IPS-15b (cell line): ENCODE measurements around the gene NANOS1.
"Not testable (repeated sequence)": the region's sequence is repeated elsewhere in the genome, so short reads cannot be mapped to it uniquely, and the experiment has no call there.

Experiments used
- H3K27me3 ChIP-seq: one replicate; pipeline ENCODE4 v1.6.1; 2013; ENCODE audit warnings: low read length; ENCODE audit not compliant: control insufficient read depth, insufficient read depth
- H3K36me3 ChIP-seq: one replicate; pipeline ENCODE4 v1.6.1; 2013; ENCODE audit warnings: low read length; ENCODE audit not compliant: control insufficient read depth, insufficient read depth
- H3K4me1 ChIP-seq: one replicate; pipeline ENCODE4 v1.6.1; 2013; ENCODE audit warnings: mild to moderate bottlenecking, low read length; ENCODE audit not compliant: control insufficient read depth, insufficient read depth
- H3K4me3 ChIP-seq: one replicate; pipeline ENCODE4 v1.5.1; 2013; ENCODE audit warnings: low read depth, low read length
- H3K9ac ChIP-seq: one replicate; pipeline ENCODE4 v1.6.1; 2013; ENCODE audit warnings: low read depth, mild to moderate bottlenecking, low read length
- H3K9me3 ChIP-seq: one replicate; pipeline ENCODE4 v1.6.1; 2013; ENCODE audit warnings: mild to moderate bottlenecking, low read length; ENCODE audit not compliant: control insufficient read depth, insufficient read depth

NANOS1 gene

DNA sequence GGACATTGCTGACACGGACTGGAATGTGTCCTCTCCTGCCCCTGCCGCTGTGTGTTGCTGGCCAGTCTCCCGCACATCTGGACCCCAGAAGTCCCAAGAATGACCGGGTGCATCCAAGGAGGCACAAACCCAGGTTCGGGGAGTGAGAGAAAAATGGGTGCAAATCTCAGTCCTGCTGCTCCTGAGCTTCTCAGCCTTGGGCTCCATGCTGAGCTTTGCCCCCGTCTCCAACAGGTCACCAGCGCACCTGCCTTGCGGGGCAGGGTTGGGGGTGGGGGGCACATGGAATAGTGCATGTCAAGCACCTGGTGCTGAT is 6.0 kb upstream of the NANOS1 start:
- H3K36me3 ChIP-seq = no peaks in the 10 kb centered on the region
- no peaks in the 10 kb centered on the region for H3K27me3 ChIP-seq
- peaks cover 10% of the 10 kb centered on the region for H3K4me1 ChIP-seq
- H3K4me3 ChIP-seq = no peak overlapping the region
- H3K9me3 ChIP-seq = no peaks in the 10 kb centered on the region
- H3K9ac ChIP-seq = no peak overlapping the region

DNA sequence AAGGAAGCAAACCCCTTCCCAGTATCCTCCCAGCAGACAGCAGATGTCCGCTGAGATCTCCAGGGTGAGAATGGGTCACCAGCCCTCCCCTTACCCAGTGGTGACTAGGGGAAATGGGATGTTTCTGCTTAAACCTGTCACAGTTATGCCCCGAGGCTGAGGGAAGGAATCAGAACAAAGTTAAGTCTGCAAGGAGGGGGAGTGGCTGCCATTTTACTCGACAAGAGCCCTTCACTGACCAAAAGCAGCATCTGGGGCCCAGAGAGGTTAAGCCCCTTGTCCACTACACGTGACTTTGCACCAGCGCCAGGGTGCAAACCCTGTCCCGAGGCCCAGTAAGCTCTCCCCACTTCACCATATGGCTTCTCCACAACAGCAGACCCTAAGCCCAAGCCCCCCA is 4.6 kb upstream of the NANOS1 start:
- Histone ChIP-seq H3K27me3 (no peaks in the 10 kb centered on the region), H3K36me3 (no peaks in the 10 kb centered on the region), H3K9ac (no peak overlapping the region), H3K4me3 (no peak overlapping the region), H3K4me1 (peaks cover 10% of the 10 kb centered on the region), H3K9me3 (no peaks in the 10 kb centered on the region)

DNA sequence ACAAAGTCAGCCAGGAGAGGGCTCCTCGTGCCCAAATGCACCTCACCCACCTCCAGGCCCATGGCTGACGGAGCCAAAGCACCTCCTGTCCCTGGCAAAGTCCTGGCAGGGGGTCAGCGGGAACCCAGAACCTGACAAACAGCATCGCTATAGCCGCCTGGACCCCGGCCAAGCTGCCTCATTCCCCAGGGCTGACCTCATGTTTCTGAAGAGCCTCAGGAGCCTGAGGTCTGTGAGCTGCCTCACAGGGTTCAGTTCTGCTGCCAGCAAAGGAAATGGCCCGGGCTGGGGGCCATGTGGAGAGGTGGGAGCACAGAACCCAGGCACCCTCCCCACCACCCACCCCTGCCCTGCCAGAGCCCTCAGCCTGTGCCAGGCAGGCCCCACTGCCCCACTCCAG is 4.2 kb upstream of the NANOS1 start:
- H3K27me3 ChIP-seq = no peaks in the 10 kb centered on the region
- no peaks in the 10 kb centered on the region for H3K9me3 ChIP-seq
- no peak overlapping the region for H3K9ac ChIP-seq
- no peak overlapping the region for H3K4me3 ChIP-seq
- H3K4me1 ChIP-seq = peaks cover 10% of the 10 kb centered on the region
- no peaks in the 10 kb centered on the region for H3K36me3 ChIP-seq

DNA sequence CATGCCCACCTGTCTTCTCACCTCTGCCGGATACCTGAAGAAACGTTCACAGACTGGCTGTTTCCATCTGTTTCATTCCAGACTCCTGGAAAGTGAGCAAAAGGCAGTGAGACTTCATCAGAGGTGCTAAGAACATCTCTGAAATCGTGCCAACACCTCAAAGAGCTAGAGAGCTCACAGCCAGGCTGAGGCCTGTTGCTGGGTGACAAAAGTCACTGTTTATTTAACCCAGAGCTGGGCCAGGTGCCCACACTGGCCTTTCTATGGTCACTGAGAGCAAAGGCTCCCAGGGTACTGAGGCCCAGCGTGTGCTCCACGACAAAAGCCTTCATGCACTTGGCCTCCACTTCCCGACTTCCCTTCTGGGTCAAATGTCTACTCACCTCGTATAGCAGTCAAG is 3.7 kb upstream of the NANOS1 start:
- Histone ChIP-seq H3K4me1 (peaks cover 11% of the 10 kb centered on the region), H3K9ac (no peak overlapping the region), H3K36me3 (no peaks in the 10 kb centered on the region), H3K27me3 (no peaks in the 10 kb centered on the region), H3K9me3 (no peaks in the 10 kb centered on the region), H3K4me3 (no peak overlapping the region)

DNA sequence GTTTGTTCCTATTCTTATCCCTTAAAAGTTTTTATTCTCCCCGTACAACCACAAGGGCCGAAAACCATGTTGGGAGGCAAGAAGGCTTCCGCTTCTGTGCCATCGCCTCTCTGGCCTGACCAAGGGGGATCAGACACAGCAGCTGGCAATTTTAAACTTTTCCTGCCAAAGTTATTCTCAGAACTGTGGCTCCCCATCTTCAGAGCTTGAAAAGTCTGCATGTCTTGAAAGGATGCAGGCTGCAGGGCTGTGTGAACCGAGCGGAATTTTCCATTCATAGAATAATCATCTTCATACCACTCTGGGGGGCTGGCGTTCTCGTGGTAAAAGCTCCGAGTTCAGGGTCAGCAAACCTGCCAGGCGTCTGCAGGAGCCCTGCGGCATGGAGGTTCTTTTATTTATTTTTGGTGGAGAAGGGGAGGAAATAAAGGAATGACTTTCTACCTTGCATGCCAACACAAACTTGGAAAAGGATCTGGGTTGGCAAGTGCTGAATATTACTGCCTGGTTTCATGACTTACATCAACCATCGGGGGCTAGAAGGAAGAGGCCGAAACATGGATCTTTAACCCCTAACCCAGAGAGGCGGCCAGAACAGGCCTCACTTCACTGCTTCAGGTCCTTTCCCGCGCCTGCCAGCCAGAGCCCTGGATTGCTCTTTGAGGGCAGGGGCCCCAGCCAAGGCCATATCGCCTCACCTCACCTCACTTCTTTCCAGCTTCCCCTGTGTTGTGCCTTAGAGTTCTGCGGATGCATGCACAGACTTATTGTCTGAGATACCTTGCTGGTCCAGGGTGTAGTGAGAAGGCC is 3.0 kb upstream of the NANOS1 start:
- Histone ChIP-seq H3K9ac (no peak overlapping the region), H3K36me3 (no peaks in the 10 kb centered on the region), H3K9me3 (no peaks in the 10 kb centered on the region), H3K4me3 (no peak overlapping the region), H3K4me1 (peaks cover 12% of the 10 kb centered on the region), H3K27me3 (no peaks in the 10 kb centered on the region)

DNA sequence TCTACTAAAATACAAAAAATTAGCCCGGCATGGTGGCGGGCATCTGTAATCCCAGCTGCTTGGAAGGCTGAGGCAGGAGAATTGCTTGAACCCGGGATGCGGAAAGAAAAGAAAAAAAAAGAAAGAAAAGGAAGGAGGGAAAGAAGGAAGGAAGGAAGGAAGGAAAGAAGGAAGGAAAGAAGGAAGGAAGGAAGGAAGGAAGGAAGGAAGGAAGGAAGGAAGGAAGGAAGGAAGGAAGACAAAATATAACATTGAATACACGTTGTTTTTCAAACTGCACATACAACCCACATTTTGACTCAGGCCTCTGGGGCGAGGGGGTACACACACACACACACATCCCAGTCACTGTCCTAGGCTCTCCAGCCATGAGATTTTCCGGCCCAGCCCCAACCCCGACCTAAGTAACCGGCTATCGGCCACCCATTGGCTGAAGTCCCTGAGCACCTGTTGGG is 1.0 kb upstream of the NANOS1 start:
- H3K9me3 ChIP-seq, H3K4me1 ChIP-seq, H3K36me3 ChIP-seq, H3K9ac ChIP-seq, H3K27me3 ChIP-seq: not testable (repeated sequence)
- peak overlapping the region; percentile 63 for H3K4me3 ChIP-seq

DNA sequence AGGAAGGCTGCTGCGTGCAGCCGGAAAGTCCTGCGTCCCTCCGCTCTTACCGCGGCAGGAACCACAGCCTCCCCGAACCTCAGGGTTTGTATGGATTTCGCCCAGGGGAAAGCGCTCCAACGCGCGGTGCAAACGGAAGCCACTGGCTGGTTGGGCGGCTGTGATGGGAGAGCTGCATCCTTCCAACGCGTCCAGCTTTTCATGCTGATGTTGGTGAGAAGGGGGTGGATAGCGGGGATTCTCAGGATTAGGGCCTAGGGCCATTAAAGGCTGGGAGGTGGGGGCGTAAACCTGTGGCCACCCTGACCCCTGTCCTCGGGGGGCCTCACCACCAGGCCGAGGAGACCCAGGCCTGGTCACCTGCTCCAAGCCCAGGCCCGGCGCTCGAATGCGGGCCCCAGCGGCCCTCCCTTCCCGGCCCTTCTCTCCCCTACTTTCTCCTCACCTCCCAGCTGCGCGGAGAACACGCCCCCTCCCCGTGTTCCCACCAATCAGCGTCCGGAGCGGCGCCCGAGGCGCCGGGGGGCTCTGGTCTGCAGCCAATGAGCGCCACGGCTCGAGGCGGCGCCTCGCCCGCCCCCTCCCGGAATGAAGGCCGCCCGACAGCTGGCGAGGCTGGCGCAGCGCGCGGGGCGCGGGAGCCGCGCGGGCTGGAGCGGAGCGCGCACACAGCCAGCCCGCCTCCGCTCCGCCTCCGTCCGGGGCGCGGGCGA is 458 bp upstream of the NANOS1 start:
- H3K4me1 ChIP-seq = peaks cover 4% of the 10 kb centered on the region
- H3K9ac ChIP-seq = no peak overlapping the region
- H3K27me3 ChIP-seq = no peaks in the 10 kb centered on the region
- H3K9me3 ChIP-seq = no peaks in the 10 kb centered on the region
- peaks cover 4% of the 10 kb centered on the region for H3K36me3 ChIP-seq
- H3K4me3 ChIP-seq = peak overlapping the region; percentile 63

DNA sequence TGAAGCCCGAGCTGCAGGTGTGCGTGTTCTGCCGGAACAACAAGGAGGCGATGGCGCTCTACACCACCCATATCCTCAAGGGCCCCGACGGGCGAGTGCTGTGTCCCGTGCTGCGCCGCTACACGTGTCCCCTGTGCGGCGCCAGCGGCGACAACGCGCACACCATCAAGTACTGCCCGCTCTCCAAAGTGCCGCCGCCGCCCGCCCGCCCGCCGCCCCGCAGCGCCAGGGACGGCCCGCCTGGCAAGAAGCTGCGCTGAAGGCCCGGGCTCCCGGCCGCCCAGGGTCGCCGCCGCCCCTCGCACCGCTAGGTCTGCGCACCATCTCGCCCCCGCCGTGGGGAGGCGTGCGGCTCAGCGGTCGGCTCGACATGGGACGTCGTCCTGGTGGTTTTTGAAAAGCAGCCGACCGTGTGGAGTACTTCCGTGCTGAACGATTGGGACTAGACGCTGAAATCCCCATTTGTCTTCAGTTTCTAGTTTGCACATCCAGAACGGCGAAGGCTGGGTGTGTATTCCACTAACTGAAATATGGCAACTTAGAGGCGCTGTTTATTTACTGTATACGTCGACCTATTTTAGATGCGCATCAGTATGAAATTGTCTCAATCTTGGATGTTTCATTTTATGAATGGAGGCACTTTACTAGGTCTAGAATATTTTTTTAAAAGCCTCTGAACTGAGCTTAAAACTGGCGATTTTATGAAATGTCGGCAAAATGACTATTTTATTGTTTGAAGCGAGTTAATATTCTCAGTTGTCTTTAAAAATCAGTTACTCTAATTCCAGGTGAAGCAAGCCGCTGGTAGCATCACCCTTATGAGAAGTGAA is 1.1 kb downstream of the NANOS1 start:
- H3K9ac ChIP-seq = no peak overlapping the region
- H3K9me3 ChIP-seq = no peaks in the 10 kb centered on the region
- peaks cover 10% of the 10 kb centered on the region for H3K36me3 ChIP-seq
- H3K4me3 ChIP-seq = peak overlapping the region; percentile 69
- no peaks in the 10 kb centered on the region for H3K27me3 ChIP-seq
- H3K4me1 ChIP-seq = peaks cover 4% of the 10 kb centered on the region

DNA sequence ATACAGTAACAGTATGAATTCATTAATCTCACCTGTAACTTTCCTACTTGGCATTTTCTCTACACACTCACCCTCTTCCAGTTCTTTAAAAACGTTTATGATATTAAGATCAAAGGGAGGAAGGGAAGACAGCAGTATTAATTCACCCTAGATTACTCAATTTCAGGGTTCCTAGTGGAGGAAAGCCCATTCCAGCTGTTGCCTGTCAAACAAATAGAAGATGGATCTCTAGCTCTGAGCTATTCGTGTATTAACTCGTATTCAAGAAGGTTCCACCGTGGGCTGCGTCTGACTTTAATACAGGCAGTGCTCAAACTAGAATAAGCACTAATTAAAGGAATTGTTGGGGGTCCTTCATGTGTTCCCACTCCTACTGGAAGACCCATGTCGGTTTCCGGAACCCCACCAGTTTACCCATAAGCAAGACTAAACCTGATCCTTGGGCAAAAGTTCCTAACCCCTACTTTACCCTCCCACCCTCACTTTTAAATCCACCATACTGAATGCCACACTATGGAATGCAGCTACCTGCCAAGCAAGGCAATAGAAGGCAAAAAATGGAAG is 2.1 kb downstream of the NANOS1 start:
- Histone ChIP-seq H3K4me3 (no peak overlapping the region), H3K27me3 (no peaks in the 10 kb centered on the region), H3K4me1 (peaks cover 4% of the 10 kb centered on the region), H3K36me3 (peaks cover 10% of the 10 kb centered on the region), H3K9ac (no peak overlapping the region), H3K9me3 (no peaks in the 10 kb centered on the region)

DNA sequence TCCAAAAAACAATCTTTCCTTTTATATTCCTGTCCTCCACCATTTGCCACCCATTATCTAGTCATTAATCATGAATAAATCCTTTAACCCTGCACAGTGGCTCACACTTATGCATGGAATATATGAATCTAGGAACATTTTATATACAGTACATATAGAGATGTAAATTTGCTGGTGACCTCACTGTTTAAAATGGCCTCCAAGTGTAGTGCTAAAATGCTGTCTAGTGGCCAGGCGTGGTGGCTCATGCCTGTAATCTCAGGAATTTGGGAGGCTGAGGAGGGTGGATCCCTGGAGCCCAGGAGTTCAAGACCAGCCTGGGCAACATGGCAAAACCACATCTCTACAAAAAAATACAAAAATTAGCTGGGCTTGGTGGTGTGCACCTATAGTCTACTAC is 9.6 kb downstream of the NANOS1 start:
- no peaks in the 10 kb centered on the region for H3K9me3 ChIP-seq
- no peaks in the 10 kb centered on the region for H3K4me1 ChIP-seq
- no peak overlapping the region for H3K4me3 ChIP-seq
- peaks cover 56% of the 10 kb centered on the region for H3K36me3 ChIP-seq
- H3K9ac ChIP-seq = no peak overlapping the region
- H3K27me3 ChIP-seq = no peaks in the 10 kb centered on the region

DNA sequence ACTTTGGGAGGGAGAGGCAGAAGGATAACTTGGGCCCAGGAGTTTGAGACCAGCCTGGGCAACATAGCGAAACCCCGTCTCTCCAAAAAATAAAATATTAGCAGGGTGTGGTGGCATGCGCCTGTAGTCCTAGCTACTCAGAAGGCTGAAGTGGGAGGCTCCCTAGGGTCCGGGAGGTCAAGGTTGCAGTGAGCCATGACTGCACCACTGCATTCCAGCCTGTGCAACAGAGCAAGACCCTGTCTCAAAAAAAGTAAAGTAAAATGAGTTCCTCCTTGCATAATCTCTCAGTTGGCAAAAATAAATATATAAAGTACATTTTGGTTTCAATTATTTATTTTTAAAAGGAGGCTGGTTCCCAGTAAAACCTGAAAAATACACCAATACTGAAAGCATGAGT is 11.8 kb downstream of the NANOS1 start:
- Histone ChIP-seq H3K9ac (no peak overlapping the region), H3K36me3 (peaks cover 56% of the 10 kb centered on the region), H3K4me3 (no peak overlapping the region), H3K9me3 (no peaks in the 10 kb centered on the region), H3K4me1 (no peaks in the 10 kb centered on the region), H3K27me3 (no peaks in the 10 kb centered on the region)
